22Rv1 (cell line): ENCODE results near the gene FBXW5.

Source experiments
- H3K27ac ChIP-seq: fragments of 450-650 bp; 2 replicates; pipeline ENCODE4 v1.5.1; 2017
- CTCF ChIP-seq: fragments of 450-650 bp; IDR thresholded peaks from 2 replicates; pipeline ENCODE4 v1.5.1; 2017; ENCODE audit warnings: mild to moderate bottlenecking
- ZFX ChIP-seq: fragments of 450-650 bp; IDR thresholded peaks from 2 replicates; pipeline ENCODE4 v1.6.1; 2017; ENCODE audit warnings: antibody characterized with exemption, borderline replicate concordance

Gene FBXW5

DNA sequence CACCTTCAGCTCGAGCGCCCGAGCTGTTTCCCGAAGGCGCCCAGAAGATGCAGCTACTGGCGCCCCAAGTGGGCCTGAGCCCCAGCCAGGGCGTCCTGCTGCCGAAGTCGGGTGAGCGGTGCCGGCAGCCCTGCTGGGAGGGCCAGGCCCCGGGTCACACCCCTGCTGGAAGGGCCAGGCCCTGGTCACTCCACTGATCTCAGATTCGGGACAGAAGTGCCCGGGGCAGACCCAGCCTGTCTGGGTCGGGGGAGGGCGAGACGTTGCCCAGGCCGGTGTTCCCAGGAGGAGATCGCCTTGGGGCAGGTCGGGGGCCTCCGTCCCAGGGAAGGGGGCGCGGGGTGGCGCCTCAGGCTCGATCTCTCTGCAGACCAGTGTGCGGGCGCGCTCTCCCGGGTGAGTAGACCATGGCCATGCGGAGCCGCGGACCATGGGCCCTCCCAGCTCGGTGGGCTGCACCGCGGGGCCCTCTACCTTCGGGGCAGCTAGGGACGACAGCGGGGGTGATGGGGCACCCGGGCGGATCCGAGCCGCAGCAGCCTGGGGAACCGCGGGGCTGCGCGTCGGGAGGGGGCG is 40.6 kb upstream of the FBXW5 start:
- no peak overlapping the region for H3K27ac ChIP-seq
- TF ChIP-seq CTCF (no peak), ZFX (no peak)

DNA sequence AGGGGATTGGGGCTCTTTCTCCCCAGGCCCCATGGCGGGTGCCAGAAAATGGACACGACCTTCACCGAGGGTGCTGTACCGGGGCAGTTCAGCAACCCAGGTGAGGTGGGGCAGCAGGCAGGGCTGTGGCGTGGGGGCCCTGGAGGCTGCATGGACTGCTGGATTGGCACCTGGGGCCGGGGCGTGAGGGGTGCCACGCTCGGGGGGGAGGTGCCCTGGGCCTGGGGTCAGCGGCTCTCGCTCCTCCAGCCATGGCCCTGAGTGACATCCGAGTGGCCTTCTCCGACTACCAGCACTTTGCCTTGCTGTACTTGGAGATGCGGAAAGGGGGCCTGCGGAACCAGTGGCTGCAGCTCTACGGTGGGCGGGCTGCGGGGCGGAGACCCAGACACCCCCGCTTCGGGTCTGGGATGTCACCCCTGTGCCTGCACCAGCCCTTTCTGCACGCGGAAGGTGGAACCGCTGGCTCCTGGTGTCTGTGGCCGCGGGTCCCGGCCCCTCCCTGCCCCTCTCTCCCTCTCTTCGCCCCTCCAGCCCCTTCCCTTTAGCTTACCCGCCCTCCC is 40.0 kb upstream of the FBXW5 start:
- no peak overlapping the region for H3K27ac ChIP-seq
- no peak for TF ChIP-seq CTCF
- no peak for TF ChIP-seq ZFX

- no peak for TF ChIP-seq ZFX
- no peak for TF ChIP-seq CTCF
- no peak overlapping the region for H3K27ac ChIP-seq
These were observed 39.2 kb upstream of the FBXW5 start for GRCh38 chr9:136983656-136984314.

DNA sequence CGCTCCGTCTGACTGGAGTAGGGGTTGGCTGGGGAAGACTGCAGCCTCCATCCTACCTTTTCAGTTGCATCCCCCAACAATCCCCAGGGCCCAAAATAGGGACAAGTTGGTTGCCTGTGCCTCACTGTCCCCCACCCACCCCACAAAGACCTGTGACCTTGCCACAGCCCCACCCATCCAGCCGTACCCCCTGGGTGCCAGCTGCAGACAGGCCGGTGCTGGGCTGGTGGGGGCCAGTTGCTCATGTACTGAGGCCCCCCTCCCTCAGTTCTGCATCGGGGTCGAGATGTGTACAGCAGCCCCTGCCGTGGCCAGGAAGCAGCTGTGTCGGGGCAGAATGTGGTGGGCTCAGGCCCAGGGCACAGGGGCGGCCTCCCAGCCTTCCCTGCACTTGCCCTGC is 38.6 kb upstream of the FBXW5 start:
- TF ChIP-seq CTCF (no peak), ZFX (no peak)
- no peak overlapping the region for H3K27ac ChIP-seq

- no peak for TF ChIP-seq ZFX
- TF ChIP-seq CTCF = no peak
- H3K27ac ChIP-seq = no peak within 1 kb of the TSS
These were observed 37.9 kb upstream of the FBXW5 start, which contains the start of gene LCNL1 for GRCh38 chr9:136982232-136983051. Gene LCNL1, plus strand, starts transcription at chr9:136982993. Its CDS starts 594 bp downstream, at chr9:136983587.

DNA sequence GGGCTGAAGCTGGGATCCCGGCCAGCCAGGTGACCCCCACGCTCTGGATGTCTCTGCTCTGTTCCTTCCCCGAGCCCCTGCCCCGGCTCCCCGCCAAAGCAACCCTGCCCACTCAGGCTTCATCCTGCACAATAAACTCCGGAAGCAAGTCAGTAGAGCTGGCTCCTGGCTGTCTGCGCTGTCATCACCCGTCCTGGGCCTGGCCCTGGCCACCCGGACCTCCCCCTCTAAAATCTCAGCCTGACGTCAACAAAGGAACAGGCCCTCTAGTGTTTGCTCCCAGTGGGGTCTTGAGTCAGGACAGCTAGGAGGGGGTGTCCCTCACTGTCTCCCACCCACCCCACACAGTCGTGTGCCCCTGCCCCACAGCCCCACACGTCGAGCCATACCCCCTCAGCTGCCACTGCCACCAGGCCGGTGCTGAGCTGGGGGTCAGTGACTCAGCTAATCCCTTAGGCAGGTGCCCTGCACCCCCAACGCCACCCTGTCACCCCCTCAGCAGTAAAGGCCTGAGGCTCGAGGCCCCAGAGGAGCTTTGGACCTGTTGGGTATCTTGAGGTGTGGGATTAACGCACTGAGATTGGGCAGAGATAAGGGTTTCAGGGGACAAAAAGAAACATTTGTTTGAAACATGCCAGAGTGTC is 37.2 kb upstream of the FBXW5 start:
- no peak overlapping the region for H3K27ac ChIP-seq
- TF ChIP-seq CTCF = no peak
